CD4-positive, alpha-beta T cell (primary cell): ENCODE results near the gene SRP72. TPM values are rescaled to one million over a fixed set of nuclear protein-coding genes. Genes with fewer than 3 reads are reported as not detected.

ENCODE experiments used
- ATAC-seq: fragments of 200-7000 bp; cut with Tn5 transposase; one replicate; pipeline ENCODE4 v1.10.0; 2022; ENCODE audit warnings: mild to moderate bottlenecking; ENCODE audit not compliant: poor library complexity
- CTCF ChIA-PET: fragments of 350-600 bp; sonication (Branson Sonifier 250); formaldehyde crosslinking; loops from one replicate; lab custom pipeline; 2021; ENCODE audit warnings: antibody characterized with exemption, inconsistent platforms; lab: Charles Lee
- POLR2A ChIA-PET: fragments of 350-600 bp; sonication (Branson Sonifier 250); formaldehyde crosslinking; loops from one replicate; lab custom pipeline; 2021; ENCODE audit warnings: antibody characterized with exemption, inconsistent platforms; lab: Charles Lee
- DNase-seq, 14 experiments: peaks; one replicate each; pipeline ENCODE4 v3.0.0-alpha.2; 2013 to 2020; ENCODE audit warnings: mixed read lengths in 2 of 14
- H3K27ac ChIP-seq, 2 donors: one replicate each; pipeline versions ENCODE4 v1.5.1 to v1.7.0; 2013; ENCODE audit warnings: low read length in 2 of 2, low read depth in 1 of 2, mild to moderate bottlenecking in 1 of 2
- H3K27me3 ChIP-seq, 2 experiments: 1 replicate in 1 of 2; 2 replicates in 1 of 2; pipeline versions ENCODE4 v1.6.1 to v1.7.0; 2013; ENCODE audit warnings: low read length in 2 of 2, control low read depth in 1 of 2, mild to moderate bottlenecking in 1 of 2, moderate library complexity in 1 of 2; ENCODE audit not compliant: insufficient read depth in 2 of 2, control insufficient read depth in 1 of 2
- H3K36me3 ChIP-seq: one replicate; pipeline ENCODE4 v1.6.1; 2013; ENCODE audit warnings: low read length, control low read depth; ENCODE audit not compliant: insufficient read depth
- H3K4me1 ChIP-seq: one replicate; pipeline ENCODE4 v1.6.1; 2013; ENCODE audit warnings: low read length, control low read depth; ENCODE audit not compliant: insufficient read depth
- H3K4me3 ChIP-seq: one replicate; pipeline ENCODE4 v1.5.1; 2013; ENCODE audit warnings: mild to moderate bottlenecking, low read length, moderate library complexity
- H3K9me3 ChIP-seq, 2 experiments: 1 replicate in 1 of 2; 2 replicates in 1 of 2; pipeline versions ENCODE4 v1.6.1 to v1.7.0; 2013; ENCODE audit warnings: low read length in 2 of 2, mild to moderate bottlenecking in 2 of 2, control low read depth in 1 of 2, moderate library complexity in 1 of 2; ENCODE audit not compliant: control insufficient read depth in 1 of 2, insufficient read depth in 1 of 2
- H3K27ac Mint-ChIP-seq: one replicate; pipeline ENCODE4 v1.8.0; 2020; ENCODE audit warnings: mixed read lengths
- H3K27me3 Mint-ChIP-seq: one replicate; pipeline ENCODE4 v1.8.0; 2021; ENCODE audit warnings: mixed read lengths
- H3K36me3 Mint-ChIP-seq: one replicate; pipeline ENCODE4 v1.8.0; 2021; ENCODE audit warnings: low read depth, mixed read lengths
- H3K4me1 Mint-ChIP-seq: one replicate; pipeline ENCODE4 v1.8.0; 2021; ENCODE audit warnings: low read depth, mixed read lengths
- H3K4me3 Mint-ChIP-seq: one replicate; pipeline ENCODE4 v1.8.0; 2020; ENCODE audit warnings: mild to moderate bottlenecking, mixed read lengths
- H3K9me3 Mint-ChIP-seq: one replicate; pipeline ENCODE4 v1.8.0; 2020; ENCODE audit warnings: mixed read lengths
- CTCF ChIP-seq: fragments of 200-600 bp; IDR thresholded peaks from one replicate; pipeline ENCODE4 v1.8.0; 2022; ENCODE audit warnings: antibody characterized with exemption, mild to moderate bottlenecking
- intact Hi-C, 2 experiments: fragments of 100-400 bp; cut with DNase I in 1 of 2; cut with micrococcal nuclease in 1 of 2; formaldehyde crosslinking; loops; one replicate each; pipeline versions ENCODE4 v1.15.1 to v1.9.0; 2023 to 2025; cut with DNase I, micrococcal nuclease
- total RNA-seq, 174 experiments: library from RNA in 2 of 174; stranded (reverse) in 2 of 174; gene quantifications; one replicate each; pipeline ENCODE4 v1.2.3 and lab custom pipeline; 2021 to 2026

Gene SRP72
- total RNA-seq, 2 experiments from 2014 or later: 108 to 119 TPM

DNA sequence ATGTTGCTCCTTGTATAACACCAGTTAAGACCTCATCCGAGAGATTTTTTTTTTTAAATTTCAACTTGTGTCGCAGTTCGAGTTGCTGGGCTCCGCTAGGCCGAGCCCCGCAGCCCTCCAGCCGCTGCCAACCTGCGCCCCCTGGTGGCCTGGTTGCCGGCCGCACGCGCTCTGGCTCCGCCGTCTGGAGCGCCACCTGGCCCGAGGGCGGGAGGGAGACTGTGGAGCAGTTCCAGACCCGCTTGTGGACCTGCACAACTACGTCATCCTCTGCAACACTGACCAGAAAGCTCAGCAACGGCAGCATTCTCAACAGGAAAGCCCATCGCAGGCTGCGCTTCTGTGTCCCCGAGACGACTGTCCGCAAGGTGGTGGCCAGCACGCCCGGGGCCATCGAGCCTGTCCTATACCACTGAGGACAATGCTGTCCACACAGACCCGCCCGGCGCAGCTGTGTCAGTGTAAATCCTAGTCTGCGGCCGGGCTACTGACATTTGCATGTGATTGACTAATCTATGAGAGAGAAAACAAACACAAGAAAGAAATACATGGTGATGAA lies 77.2 kb downstream of the SRP72 start:
- Histone ChIP-seq H3K9me3 (no peaks in the 10 kb centered on the region), H3K27me3 (no peaks in the 10 kb centered on the region), H3K36me3 (no peaks in the 10 kb centered on the region), H3K27ac (no peak overlapping the region), H3K4me1 (peaks cover 4% of the 10 kb centered on the region), H3K4me3 (peak overlapping the region; percentile 41)
- intact Hi-C loops: loop anchor here (1.0 to 5.0 kb wide), 4 partner anchors 37 to 597 kb away; partner anchors contain the start of genes ARL9 (in 2 of the 2), CEP135 (in 1 of the 2) and SRP72 (in 1 of the 2)
- Mint-ChIP-seq H3K4me3 (peak overlapping the region; percentile 59), H3K4me1 (peaks cover 21% of the 10 kb centered on the region), H3K36me3 (no peaks in the 10 kb centered on the region), H3K27ac (no peak overlapping the region), H3K27me3 (peaks cover 9% of the 10 kb centered on the region), H3K9me3 (no peaks in the 10 kb centered on the region)
- ChIA-PET CTCF (interaction anchor here (1.0 to 1.7 kb wide), 6 partner anchors 15 to 292 kb away, joined by 3 to 6 read pairs (median 4); partner anchors contain the start of gene PPAT), POLR2A (interaction anchor here (0.9 to 1.0 kb wide), 3 partner anchors 109 to 157 kb away, joined by 3 to 7 read pairs (median 3); partner anchors contain the start of genes AASDH and PAICS)
- ATAC-seq (peak; percentile 100), DNase-seq (peak; percentile 66 to 92 (median 85))
- TF ChIP-seq CTCF: peak; percentile 99

GRCh38 chr4:56550642-56551041 lies 83.2 kb downstream of the SRP72 start:
- Mint-ChIP-seq H3K27ac (no peak overlapping the region), H3K9me3 (no peaks in the 10 kb centered on the region), H3K36me3 (no peaks in the 10 kb centered on the region), H3K27me3 (no peaks in the 10 kb centered on the region), H3K4me3 (no peak overlapping the region), H3K4me1 (peaks cover 5% of the 10 kb centered on the region)
- no peak for ATAC-seq
- ChIA-PET POLR2A (no interaction called here), CTCF (no interaction called here)
- DNase-seq: no peak
- no peak for TF ChIP-seq CTCF
- Histone ChIP-seq H3K4me1 (no peaks in the 10 kb centered on the region), H3K36me3 (no peaks in the 10 kb centered on the region), H3K4me3 (no peak overlapping the region), H3K27me3 (no peaks in the 10 kb centered on the region), H3K9me3 (no peaks in the 10 kb centered on the region), H3K27ac (no peak overlapping the region)
- intact Hi-C loops: no loop called here

- TF ChIP-seq CTCF: no peak
- Mint-ChIP-seq H3K4me3 (no peak overlapping the region), H3K4me1 (peaks cover 5% of the 10 kb centered on the region), H3K36me3 (no peaks in the 10 kb centered on the region), H3K9me3 (no peaks in the 10 kb centered on the region), H3K27ac (no peak overlapping the region), H3K27me3 (no peaks in the 10 kb centered on the region)
- ChIA-PET CTCF (interaction anchor here (0.6 kb wide), 1 partner anchor 1333 kb away, joined by 3 read pairs; no protein-coding TSS in a partner anchor), POLR2A (no interaction called here)
- Histone ChIP-seq H3K4me1 (no peaks in the 10 kb centered on the region), H3K36me3 (no peaks in the 10 kb centered on the region), H3K27me3 (no peaks in the 10 kb centered on the region), H3K27ac (no peak overlapping the region), H3K9me3 (no peaks in the 10 kb centered on the region), H3K4me3 (no peak overlapping the region)
- intact Hi-C loops: no loop called here
- DNase-seq: no peak
- no peak for ATAC-seq
Observed at GRCh38 chr4:56551516-56551915, 84.1 kb downstream of the SRP72 start.
